A204.1 (cell line): ENCODE data around the gene ZBTB4.
"Not testable (repeated sequence)": the region's sequence is repeated elsewhere in the genome, so short reads cannot be mapped to it uniquely, and the experiment has no call there.

Source experiments
- FAIRE-seq: peaks from 2 replicates; lab custom pipeline; 2012; peaks lifted over from hg19 to GRCh38; lab: Jason Lieb, UNC

ZBTB4 gene

GRCh38 chr17:7470457-7470973 is 8.9 kb downstream of the ZBTB4 start:
- FAIRE-seq: not testable (repeated sequence)

GRCh38 chr17:7469843-7470242 is 9.6 kb downstream of the ZBTB4 start:
- not testable (repeated sequence) for FAIRE-seq

- FAIRE-seq: no peak
Observed at GRCh38 chr17:7468804-7469389, 10.5 kb downstream of the ZBTB4 start.

DNA sequence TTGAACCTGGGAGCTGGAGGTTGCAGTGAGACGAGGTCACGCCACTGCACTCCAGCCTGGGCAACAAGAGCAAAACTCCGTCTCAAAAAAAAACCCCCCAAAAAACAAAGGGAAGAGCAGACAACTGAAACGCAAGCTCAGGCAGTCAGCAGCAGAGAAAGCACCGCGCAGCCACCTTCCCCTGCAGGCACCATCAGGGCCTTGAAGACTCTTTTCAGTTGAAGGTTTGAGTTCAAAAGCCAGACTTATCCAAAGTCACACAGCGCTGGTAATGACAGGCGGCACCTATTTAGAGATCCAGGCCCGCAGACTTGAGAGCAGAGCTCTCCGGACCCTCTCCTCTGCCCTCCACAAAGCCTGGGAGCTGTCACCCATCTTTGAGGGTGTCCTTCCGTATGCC is 11.1 kb downstream of the ZBTB4 start:
- no peak for FAIRE-seq

- FAIRE-seq: no peak
Observed at GRCh38 chr17:7467498-7467897, 11.9 kb downstream of the ZBTB4 start.

DNA sequence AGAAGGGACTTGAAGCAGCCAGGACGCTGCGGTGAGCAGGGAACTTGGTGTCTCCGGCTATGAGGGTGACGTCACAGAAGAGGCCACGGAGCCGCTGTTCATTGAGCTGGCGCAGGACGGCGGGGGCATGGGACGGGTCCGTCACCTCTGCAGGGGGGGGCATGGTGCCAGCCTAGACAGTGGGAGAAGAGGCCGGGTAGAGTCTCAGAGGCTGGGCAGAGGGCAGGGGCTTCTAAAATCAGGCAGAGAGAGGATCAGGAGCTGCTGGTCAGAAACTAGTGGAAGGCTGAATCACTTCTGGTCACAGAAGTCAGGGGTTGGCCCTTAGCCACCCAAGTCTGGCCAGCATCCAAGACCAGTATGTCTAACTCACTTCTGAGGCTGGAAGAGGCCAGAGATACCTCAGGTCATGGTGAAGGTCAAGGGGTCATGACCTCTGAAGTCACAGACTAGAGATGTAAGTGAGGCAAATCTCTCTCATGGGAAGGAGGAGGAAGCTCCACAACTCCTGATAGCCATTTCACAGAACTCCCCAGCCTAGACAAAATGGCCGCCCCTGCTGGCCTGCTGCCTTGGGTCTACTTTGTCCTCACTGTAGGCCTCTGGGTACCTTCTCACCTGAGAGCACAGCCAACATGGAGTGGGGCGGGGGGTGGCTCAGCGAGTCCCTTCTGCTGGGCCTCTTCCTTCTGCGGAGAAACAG is 12.6 kb downstream of the ZBTB4 start:
- no peak for FAIRE-seq

- FAIRE-seq: no peak
Observed at GRCh38 chr17:7466318-7466638, 13.2 kb downstream of the ZBTB4 start.

DNA sequence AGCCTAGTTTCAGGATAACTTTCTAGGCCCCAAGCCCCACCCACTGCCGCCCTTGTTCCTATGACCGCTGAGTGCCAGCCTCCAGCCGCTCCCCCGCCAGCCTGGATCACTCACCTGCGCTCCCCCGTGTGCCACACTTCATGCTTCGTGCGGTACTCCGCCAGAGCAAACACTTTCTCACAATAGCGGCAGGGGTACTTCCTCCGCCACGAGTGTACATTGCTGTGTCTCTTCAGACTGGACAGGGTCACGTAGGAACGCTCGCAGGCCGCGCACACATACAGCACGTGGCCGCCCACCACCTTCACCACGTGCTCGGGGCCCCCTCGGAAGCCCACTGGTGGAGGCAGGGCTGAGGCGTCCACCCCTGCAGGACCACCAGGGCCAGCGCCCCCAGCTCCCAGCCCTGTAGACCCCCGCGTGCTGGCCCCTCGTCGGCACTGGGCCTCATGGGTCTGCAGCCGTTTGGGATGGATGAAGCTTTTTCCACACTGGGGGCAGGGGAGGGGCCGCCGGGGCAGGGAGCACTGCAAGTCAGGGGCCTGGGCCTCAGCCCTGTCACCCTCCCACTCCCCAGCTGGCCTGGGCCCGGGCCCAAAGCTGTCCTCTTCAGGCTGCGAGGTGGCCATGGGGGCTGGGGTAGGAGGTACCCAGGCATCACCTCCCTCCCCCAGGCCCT is 13.7 kb downstream of the ZBTB4 start:
- no peak for FAIRE-seq

GRCh38 chr17:7464081-7464480 is 15.3 kb downstream of the ZBTB4 start:
- FAIRE-seq: no peak

DNA sequence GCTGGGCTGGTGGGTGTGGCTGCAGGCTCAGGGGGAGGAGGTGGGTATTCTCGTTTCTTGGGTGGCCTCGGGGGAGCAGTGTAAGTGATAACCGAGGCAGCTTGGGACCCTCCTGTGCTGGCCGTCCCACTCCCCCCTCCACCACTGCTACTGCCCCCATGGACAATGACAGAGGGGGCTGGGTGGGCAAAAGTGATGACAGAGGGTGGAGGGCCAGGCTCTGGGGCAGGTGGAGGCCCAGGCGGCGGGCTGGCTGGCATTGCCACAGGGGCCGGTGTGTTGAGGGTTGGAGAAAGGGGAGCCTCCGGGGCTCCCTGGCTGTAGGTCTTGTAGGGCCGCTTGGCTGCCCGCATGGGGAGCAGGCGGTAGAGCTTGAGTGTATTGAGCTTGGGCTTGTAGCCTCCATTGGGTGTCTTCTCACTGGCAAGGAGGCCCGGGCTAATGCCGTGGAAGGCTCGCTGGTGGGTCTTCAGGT is 16.0 kb downstream of the ZBTB4 start:
- no peak for FAIRE-seq

GRCh38 chr17:7462474-7463371 is 16.7 kb downstream of the ZBTB4 start:
- no peak for FAIRE-seq

DNA sequence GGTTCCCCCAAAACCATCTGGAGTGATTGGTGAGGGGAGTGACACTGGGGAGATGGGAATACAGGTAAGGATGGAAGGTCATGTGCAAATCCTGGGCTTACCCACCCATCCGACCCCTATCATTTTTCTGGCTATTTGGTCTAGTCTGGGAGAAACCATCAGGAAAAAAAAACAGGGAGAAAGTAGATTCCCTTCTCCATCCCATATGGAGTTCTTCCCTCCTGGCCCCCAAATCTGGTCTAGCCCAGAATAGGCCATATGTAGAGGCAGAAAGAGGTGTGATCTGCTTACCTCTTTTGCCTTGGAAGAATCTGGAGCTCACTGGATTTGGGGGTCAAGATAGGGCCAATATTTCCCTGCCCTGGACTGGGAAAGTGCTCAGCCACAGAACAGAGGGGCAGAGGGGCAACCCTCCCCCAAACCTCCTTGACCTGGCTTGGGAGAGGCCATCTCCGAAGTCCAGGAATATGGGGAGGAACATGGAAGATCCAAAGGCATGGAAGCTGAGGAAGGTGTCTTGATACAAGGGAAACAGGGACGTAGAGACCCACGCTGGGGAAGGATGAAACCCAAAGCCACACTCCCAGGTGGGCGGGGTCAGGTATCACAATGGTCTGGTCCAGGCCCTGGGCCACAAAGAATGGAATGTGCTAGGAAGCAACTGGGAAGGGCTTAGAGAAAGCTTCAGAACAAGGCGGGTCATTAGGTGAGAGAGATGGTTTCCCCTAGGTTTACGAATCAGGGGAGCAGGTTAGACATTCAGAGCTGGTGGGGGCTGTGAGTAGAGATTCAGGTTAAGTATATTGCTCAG is 18.4 kb downstream of the ZBTB4 start:
- no peak for FAIRE-seq

- no peak for FAIRE-seq
Observed at GRCh38 chr17:7459961-7460545, 19.4 kb downstream of the ZBTB4 start.

DNA sequence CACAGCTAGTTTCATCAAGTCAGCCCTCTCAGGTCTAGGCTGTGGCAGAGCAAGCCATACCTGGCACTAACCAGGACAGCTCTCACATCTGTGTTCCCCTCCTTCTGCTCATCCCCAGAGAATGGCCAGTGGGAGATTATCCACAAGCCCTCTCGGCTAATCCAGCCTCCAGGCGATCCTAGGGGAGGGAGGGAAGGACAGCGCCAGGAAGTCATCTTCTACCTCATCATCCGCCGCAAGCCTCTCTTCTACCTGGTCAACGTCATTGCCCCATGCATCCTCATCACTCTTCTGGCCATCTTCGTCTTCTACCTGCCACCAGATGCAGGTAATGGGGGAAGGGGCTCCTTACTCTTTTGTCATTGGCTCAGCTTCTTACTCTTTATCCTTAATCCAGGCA is 31.0 kb downstream of the ZBTB4 start:
- FAIRE-seq: no peak

DNA sequence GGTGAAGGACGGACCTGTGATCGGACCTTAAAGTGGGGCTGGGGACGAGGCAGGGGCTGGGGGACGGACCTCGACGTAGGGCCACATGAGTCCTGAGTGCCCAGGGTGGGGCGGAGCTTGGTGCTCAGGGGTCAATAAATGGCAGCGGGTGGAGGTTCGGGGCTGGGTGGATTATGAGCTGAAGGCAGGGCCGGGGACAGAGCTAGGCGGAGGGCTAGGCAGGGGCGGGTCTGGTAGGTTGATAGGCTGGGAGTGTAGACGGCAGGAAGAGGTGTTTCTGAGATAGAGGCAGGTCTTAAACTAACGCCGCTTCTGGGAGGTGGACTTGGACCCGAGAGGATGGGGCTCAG is 33.8 kb downstream of the ZBTB4 start:
- no peak for FAIRE-seq

- no peak for FAIRE-seq
Observed at GRCh38 chr17:7444682-7445618, 34.5 kb downstream of the ZBTB4 start, which contains the start of gene CHRNB1. Gene CHRNB1 (plus strand): TSS chr17:7445061. CDS start chr17:7445128, 67 bp downstream.

DNA sequence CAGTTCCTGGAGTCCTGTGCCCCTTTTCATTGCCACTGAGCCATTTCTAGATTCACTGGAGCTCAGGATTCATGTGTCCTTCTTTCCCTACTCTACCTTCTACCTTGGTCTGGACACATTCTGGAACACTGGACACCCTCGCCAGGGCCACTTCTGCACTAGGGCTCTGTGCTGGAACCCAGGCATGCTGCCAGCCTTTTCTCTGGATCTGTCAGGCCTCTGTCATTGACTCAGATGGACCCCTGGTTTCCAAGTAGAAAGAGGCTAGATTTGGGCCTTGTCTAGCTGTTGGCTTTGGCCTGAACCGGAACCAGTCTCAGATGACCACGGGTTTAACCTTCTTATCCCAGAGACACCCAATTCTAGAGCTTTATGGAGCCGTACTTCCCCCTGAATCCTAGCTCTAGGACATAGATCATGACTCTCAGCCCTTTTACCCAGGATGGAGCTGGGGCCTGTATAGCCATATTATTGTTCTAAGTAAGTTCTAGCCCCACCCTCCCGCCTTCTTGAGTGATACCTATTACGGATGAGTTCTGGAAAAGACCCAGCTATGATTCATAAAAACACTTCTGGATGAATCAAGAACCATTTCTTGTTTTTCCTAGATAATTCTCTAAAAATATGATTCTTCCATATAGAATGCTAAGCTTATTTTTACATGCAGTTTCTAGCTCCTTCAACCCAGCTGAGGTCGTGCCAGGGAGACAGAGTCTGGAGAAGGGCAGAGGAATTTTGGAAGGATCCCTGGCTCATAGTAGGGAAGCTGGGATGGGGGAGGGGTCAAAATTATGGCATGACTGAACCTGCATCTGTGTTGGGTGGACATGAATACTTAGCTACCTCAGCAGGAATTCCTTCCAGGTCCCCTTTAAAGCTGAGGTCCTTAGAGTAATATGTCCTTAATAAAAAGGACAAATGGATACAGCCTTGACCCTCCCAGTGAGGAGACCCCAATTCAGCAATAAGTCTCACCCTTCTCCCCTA is 35.6 kb downstream of the ZBTB4 start:
- no peak for FAIRE-seq

DNA sequence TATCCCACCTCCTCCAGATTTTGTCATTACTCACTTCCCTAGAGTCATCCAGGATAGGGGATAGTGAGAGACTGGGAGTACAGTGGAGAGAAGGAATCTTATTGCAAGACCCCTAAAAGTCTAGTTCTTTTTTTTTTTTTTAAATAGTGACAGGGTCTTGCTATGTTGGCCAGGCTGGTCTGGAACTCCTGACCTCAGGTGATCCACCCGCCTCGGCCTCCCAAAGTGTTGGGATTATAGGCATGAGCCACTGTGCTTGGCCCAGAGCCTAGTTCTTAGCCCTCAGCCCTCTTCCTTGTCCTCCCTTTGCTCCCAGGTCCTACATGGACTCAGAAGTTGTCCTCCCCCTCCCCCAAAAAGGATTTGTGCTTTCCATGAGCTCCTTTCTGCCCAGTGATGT is 37.3 kb downstream of the ZBTB4 start:
- no peak for FAIRE-seq

DNA sequence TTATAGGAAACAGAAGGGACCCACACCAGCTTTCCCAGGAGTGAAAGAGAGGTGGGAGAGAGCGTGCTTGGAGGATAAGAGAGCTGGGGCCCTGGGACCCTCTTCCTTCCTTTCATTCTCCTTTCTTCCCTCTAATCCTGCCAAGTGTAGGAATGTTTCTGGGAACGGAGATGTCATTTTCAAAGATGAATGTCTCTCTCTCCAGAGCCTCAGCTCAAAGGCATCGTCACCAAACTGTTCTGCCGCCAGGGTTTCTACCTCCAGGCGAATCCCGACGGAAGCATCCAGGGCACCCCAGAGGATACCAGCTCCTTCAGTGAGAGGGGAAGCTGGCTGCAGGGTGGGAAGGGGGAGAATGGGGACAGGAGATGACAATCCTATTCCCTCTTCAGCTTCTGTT is 38.2 kb downstream of the ZBTB4 start:
- FAIRE-seq: no peak
